Retinal pigment epithelial cell (primary cell): ENCODE data around the gene AKAP13.

Experiments
- DNase-seq: peaks from one replicate; pipeline ENCODE4 v3.0.0-alpha.2; 2010; ENCODE audit warnings: low read depth
- H3K4me3 ChIP-seq: 2 replicates; pipeline ENCODE4 v1.5.1; 2011; ENCODE audit warnings: mild to moderate bottlenecking, low read length, control low read depth, moderate library complexity
- TF ChIP-seq, protein P1 (sequence below): conservative IDR thresholded peaks from 2 replicates; pipeline ENCODE4 v1.5.1; 2011; ENCODE audit warnings: low read depth, low read length, control low read depth, inconsistent platforms

AKAP13 gene

DNA sequence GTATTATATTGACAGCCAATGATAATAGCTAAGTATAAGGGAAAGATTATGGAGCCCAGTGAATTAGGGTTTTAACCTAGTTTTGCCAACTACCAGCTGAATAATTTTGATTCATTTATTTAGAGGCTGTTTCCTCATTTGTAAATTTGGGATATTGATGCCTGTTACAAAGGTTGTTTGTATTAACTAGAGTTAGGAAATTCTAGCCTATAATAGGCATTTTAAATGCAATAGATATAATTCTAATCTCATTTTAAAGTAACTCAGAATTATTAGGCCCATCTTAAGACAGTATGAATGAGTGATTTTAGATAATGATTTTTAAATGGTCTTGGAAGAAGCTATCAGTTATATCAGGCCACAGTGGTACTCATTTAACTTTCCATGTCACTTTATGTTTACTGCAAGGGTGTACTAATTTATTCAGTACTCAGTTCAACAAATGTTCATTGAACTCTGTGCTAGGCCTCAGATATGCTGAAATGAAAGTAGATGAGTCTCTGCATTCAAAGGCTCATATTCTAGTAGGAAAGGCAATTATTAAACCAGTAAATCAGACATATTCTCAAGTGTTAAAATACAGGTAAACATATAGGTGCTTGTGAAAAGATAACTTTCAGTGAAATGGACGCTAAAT is 213.5 kb downstream of the AKAP13 start:
- DNase-seq: no peak
- no peak overlapping the region for H3K4me3 ChIP-seq
- TF ChIP-seq, protein P1, sequence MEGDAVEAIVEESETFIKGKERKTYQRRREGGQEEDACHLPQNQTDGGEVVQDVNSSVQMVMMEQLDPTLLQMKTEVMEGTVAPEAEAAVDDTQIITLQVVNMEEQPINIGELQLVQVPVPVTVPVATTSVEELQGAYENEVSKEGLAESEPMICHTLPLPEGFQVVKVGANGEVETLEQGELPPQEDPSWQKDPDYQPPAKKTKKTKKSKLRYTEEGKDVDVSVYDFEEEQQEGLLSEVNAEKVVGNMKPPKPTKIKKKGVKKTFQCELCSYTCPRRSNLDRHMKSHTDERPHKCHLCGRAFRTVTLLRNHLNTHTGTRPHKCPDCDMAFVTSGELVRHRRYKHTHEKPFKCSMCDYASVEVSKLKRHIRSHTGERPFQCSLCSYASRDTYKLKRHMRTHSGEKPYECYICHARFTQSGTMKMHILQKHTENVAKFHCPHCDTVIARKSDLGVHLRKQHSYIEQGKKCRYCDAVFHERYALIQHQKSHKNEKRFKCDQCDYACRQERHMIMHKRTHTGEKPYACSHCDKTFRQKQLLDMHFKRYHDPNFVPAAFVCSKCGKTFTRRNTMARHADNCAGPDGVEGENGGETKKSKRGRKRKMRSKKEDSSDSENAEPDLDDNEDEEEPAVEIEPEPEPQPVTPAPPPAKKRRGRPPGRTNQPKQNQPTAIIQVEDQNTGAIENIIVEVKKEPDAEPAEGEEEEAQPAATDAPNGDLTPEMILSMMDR: no peak

- TF ChIP-seq, protein P1: no peak
- DNase-seq: no peak
- no peak overlapping the region for H3K4me3 ChIP-seq
Observed at GRCh38 chr15:85595804-85596536, 215.6 kb downstream of the AKAP13 start.

DNA sequence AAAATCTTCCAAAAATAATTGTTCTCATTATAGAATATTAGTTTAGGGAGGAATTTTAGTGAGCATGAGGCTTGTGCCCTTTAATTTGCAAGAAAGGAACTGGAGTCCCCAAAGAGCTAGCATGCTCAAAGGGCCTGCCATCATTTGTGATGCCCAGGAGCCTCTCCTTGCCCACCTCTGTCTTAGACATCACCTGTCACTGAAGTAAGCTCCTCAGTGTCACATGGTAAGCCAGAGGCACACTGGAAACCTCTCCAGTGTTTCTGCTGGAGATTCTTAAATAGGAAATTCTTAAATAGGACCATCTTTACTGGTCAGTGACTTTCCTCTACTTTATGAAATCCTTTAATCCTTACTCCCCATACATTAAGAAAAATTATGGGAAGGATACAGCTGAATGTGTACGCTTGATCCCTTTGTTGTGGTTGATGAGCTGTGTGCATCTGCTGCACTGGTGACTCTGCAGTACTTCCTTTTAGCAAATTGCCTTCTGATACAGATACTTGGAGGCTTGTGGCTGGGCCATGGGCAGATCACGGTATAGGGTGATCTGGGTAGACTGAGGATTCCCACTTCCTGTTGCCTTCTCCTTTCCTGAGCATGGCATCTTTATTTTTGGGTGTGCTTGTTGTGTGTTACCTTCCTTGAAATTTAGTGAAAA is 216.9 kb downstream of the AKAP13 start:
- DNase-seq: no peak
- TF ChIP-seq, protein P1: no peak
- H3K4me3 ChIP-seq: no peak overlapping the region

DNA sequence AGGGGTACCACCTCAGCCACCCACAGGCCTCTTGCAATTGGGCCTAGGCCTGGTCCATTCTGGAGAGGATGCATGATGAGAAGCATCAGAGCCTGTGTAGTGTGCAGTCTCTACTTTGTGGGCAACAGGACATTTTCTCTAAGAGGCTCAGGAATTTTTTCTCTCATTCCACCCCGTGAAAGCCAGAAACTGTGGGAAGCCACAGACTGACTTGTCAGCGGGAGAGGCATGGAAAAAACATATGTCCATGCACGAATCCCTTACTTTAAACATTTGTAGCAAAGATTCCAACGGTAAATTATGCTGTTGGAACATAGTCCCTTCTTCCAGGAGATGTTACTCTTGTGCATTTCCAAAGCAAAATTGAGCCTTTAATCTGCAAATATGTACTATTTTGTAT is 217.8 kb downstream of the AKAP13 start:
- H3K4me3 ChIP-seq: no peak overlapping the region
- DNase-seq: no peak
- TF ChIP-seq, protein P1: no peak

- TF ChIP-seq, protein P1: no peak
- no peak overlapping the region for H3K4me3 ChIP-seq
- no peak for DNase-seq
Observed at GRCh38 chr15:85598718-85599398, 218.5 kb downstream of the AKAP13 start.

- no peak for DNase-seq
- TF ChIP-seq, protein P1: no peak
- H3K4me3 ChIP-seq: no peak overlapping the region
Observed at GRCh38 chr15:85600001-85600400, 219.6 kb downstream of the AKAP13 start.
